ENCODE results near the gene FAR1. TPM values are rescaled to one million over a fixed set of nuclear protein-coding genes. Genes with fewer than 3 reads are reported as not detected.
"Not testable (repeated sequence)": the region's sequence is repeated elsewhere in the genome, so short reads cannot be mapped to it uniquely, and the experiment has no call there.

Gene FAR1, protein sequence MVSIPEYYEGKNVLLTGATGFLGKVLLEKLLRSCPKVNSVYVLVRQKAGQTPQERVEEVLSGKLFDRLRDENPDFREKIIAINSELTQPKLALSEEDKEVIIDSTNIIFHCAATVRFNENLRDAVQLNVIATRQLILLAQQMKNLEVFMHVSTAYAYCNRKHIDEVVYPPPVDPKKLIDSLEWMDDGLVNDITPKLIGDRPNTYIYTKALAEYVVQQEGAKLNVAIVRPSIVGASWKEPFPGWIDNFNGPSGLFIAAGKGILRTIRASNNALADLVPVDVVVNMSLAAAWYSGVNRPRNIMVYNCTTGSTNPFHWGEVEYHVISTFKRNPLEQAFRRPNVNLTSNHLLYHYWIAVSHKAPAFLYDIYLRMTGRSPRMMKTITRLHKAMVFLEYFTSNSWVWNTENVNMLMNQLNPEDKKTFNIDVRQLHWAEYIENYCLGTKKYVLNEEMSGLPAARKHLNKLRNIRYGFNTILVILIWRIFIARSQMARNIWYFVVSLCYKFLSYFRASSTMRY
- 100 to 1,000 TPM in 1 of 2 donors, 10 to 100 TPM in 1; 99.5 to 103 TPM for total RNA-seq
- long read RNA-seq, full-length matches to known transcripts = 44 of 59 reads
- long read RNA-seq, partial matches to known transcripts = 5 of 59 reads
- long read RNA-seq, other reads (novel, unspliced or antisense) = 10 of 59 reads

DNA sequence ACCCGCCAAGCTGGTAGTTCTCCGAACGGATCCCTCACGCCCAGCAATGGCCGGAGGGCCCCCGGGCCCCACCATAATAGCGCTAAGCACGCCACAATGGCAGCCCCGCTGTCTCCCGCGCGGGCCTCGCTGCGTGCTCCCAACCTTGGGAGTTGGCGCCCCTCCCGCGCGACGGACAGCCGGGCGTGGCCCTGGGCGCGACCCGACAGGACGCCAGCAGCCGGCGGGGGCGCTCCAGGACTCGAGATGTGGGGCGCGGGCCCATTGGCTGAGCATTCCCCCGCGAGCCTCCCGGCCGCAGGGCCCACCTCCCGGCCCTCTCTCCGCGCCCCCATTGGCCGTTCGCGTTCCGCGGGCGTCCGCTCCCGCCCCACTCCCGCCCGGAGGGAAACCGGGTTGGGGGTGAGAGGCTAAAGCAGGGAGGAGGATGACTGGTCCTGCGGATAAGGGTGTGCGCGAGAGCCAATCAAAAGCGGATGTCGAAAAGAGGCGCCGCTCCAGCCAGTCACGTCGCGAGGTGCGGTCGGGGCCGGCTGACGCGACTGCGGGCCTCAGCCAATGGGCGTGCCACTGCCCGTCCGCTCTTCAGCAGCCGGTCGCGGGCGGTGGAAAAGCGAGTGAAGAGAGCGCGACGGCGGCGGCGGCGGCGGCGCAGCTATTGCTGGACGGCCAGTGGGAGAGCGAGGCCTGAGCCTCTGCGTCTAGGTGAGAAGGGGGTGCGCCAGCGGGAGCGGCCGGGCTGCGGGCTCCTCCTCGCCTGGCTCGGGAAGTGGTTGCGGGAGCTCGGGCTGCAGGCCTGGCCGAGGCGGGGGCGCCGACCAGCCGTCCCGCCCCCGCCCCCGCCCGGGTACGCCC lies at the start of gene FAR1:
FAR1 (plus strand) TSS at position 567 of the 855 bp plus-strand sequence. CDS start 26,098 bp downstream, outside the sequence.
- ATAC-seq (peak; percentile 84), DNase-seq (peak; percentile 98 to 99)
- intact Hi-C loops (cut with DNase I, micrococcal nuclease) = no loop called here

DNA sequence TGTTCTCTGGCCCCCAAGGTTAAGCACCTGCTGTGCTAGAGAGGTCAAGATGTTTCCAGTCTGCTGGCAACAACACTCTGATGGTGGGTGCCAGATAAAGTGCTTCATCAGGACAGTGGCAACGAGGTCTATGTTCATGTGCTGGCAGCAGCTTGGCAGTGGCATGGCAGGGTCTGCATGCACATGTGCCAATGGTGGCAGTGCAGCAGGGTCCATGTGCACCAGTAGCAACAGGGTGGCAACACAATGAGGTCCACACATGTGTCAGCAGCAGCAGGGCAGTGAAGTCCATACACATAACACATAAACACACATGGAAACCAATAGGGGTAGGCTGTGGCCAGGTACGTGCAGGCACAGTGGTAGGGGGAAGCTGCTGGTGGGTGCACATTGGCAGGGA lies 48.4 kb upstream of the FAR1 start:
- ATAC-seq = no peak
- no peak for DNase-seq
- intact Hi-C loops (cut with DNase I, micrococcal nuclease) = no loop called here

DNA sequence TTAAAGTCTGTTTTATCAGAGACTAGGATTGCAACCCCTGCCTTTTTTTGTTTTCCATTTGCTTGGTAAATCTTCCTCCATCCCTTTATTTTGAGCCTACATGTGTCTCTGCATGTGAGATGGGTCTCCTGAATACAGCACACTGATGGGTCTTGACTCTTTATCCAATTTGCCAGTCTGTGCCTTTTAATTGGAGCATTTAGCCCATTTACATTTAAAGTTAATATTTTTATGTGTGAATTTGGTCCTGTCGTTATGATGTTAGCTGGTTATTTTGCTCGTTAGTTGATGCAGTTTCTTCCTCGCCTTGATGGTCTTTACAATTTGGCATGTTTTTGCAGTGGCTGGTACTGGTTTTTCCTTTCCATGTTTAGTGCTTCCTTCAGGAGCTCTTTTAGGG lies 41.6 kb upstream of the FAR1 start:
- ATAC-seq; DNase-seq; intact Hi-C loops (cut with DNase I, micrococcal nuclease): not testable (repeated sequence)

DNA sequence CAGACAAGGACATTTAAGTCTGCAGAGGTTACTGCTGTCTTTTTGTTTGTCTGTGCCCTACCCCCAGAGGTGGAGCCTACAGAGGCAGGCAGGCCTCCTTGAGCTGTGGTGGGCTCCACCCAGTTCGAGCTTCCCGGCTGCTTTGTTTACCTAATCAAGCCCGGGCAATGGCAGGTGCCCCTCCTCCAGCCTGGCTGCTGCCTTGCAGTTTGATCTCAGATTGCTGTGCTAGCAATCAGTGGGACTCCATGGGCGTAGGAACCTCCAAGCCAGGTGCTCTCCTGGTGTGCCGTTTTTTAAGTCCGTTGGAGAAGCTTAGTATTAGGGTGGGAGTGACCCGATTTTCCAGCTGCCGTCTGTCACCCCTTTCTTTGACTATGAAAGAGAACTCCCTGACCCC lies 39.8 kb upstream of the FAR1 start:
- DNase-seq = peak; percentile 68 to 73
- peak; percentile 56 for ATAC-seq
- intact Hi-C loops (cut with DNase I, micrococcal nuclease) = not testable (repeated sequence)

DNA sequence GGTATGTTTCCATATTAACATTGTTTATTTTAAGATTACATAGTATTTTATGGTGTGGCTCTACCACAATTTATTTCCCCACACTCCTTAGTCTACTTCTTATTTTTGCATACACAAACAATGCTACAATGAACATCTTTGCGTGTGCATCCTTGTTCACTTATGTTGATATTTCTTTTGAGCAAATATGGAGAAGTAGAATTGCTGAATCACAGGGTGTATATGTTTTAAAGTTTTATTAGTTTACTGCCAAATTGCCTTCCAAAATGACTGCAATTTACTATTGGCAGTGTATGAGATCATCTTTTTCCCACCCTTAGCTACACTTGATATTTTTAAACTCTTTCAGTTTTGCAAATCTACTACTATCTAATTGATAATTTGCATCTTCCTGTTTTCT lies 38.7 kb upstream of the FAR1 start:
- ATAC-seq (peak; percentile 95), DNase-seq (no peak)
- intact Hi-C loops (cut with DNase I, micrococcal nuclease) = no loop called here

DNA sequence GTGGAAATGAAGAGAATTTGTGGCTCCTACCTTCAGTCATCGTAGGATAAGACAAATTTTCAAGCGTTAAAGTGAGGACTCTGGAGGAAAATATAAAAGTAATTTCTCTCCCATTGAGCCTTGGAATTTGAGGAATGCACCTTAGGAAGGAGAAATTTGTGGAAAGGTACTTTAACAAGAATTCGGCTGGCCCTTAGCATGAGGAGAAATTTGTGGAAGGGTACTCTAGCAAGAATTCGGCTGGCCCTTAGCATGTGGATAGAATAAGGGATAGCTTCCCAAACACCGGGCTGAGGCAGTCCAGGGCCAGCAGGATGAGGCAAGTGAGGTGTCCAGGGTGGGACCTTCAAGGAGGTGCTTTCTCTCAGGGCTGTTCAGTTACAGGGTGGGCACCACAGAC lies 33.2 kb upstream of the FAR1 start:
- intact Hi-C loops (cut with DNase I, micrococcal nuclease) = no loop called here
- no peak for ATAC-seq

DNA sequence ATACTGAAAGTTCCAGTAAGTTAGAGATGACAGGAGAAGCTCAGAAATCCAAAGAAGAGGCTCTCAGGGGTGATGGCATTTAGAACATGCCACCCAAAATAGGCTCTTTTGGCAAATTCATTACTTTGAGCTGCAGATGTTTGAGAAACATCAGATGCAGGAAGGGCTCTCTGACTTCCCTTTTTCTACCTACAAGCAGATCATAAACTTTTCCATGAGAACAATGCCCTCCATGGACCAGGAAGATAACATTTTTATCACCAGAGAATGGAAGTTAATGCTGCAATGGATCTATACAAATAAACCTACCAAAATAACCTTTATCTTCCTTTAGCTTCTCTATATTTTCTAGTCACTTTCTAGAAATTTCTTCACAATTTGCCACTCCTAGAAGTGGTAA lies 32.7 kb upstream of the FAR1 start:
- DNase-seq (no peak), ATAC-seq (peak; percentile 73)
- intact Hi-C loops (cut with DNase I, micrococcal nuclease) = no loop called here

More for the DNA sequence above, 33.2 kb upstream of the FAR1 start:
- no peak for DNase-seq

DNA sequence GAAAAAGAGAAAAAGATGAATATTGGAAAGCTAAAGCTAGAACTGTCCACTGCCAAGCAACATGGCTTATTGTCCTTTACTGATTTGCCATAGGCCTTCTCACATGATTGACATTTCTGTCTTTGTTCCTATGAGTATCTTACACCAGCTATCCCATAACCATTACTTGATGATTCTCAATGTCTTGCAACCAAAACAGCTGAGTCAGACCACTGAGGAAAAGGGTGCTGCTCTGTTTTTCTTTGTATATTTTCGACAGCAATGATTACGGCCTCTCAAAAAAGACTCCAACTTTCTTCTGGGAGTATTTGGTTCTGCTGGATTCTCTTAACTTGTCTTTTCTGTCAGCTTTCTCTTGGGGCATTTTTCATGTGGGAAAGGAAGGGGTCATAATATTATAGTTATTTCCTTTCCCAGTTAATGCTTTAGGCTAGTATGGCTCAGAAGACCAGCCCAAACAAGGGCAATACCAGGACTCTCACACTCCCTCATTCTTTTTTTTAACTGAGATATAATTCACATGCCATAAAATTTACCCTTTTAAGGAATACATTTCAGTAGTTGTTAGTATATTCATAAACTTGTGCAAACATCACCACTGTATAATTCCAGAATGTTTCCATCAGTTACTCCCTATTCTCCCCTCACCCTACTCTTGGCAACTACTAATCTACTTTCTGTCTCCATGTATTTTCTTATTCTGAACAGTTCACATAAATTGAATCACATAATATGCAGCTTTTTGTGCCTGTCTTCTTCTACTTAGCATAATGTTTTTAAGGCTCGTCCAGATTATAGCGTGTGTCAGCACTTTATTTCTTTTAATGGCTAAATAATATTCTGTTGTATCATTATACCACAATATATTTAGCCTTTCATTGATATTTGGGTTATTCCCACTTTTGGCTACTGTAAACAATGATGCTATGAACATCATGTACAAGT lies 31.1 kb upstream of the FAR1 start:
- DNase-seq (no peak), ATAC-seq (peak; percentile 87)
- intact Hi-C loops (cut with DNase I, micrococcal nuclease) = no loop called here

DNA sequence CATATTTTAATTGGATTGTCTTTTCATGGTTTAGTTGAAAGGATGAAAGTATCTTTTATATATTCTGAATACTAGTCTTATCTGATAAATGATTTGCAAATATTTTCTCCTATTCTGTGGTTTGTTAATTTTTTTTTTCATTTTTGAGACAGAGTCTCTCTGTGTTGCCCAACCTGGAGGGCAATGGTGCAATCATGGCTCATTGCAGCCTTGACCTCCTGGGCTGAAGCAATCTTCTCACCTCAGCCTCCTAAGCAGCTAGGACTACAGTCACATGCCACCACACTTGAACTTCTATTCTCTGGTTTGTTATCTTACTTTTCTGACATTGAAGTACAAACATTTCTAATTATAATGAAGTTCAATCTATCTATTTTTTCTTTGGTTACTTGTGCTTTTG lies 30.0 kb upstream of the FAR1 start:
- intact Hi-C loops (cut with DNase I, micrococcal nuclease) = no loop called here
- DNase-seq = no peak
- ATAC-seq = no peak

DNA sequence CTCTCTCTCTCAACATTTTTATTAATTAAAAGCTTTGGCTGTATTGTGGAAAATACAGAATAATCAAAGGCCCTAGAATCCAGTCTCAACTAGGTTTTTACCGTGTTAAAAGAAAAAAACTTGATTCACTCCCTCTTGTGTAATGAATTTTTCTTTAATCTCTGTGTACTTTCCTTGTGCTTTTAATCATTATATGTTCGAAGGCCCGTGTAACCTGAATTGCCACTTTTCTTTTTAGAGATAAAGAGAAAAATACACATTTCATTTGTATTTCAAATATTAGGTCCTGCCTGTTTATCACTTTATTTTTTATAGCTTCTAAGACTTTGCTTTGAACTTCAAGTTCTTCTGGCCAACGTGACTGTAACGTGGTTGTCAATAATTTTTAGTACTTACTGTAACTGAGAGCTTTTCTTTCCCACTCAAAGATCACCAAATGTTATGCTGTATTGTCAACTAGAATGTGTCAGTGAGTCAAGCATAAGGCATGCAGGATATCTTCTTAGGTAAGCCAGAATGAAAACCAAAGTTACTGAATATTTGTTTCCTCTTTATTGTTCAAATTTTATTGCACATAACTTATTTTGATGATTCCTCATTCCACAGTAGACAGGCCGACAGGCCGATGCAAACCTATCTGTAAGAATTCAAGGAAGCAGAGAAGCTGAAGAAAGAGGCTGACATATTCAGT lies 23.3 kb upstream of the FAR1 start:
- ATAC-seq (peak; percentile 22), DNase-seq (no peak)
- intact Hi-C loops (cut with DNase I, micrococcal nuclease) = no loop called here

DNA sequence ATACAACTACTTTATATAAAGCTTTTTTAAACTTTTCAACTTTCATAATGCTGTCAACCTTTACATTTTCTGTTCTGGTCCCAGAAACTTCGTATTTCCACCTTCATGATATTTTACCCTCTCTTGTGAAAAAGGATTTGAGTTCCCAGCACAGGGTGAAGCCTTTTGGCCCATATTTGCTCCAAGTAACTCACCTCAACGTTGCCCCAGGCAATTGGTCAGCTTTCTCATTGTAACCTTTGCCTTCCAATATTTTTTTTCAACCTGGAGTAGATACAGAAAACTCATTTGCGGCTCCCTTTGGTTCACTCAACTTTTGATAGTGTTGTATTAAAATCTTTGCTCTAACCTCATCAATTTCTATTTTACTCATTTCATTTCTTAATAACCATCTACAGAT lies 21.1 kb upstream of the FAR1 start:
- DNase-seq (no peak), ATAC-seq (no peak)
- intact Hi-C loops (cut with DNase I, micrococcal nuclease) = no loop called here

DNA sequence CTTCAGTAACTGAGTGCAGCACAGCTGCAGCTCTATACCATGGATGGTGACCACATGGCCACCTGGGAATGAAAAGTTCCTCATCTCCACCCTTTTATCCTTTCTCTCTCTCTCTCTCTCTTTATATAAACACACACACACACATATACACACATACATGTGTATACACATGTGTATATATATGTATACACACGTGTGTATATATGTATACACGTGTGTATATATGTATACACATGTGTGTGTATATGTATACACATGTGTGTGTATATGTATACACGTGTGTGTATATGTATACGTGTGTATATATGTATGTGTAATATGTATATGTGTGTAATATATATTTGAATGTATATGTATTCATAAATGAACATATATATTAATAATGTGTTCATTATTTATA lies 18.8 kb upstream of the FAR1 start:
- intact Hi-C loops (cut with DNase I, micrococcal nuclease) = no loop called here
- ATAC-seq (no peak), DNase-seq (no peak)

DNA sequence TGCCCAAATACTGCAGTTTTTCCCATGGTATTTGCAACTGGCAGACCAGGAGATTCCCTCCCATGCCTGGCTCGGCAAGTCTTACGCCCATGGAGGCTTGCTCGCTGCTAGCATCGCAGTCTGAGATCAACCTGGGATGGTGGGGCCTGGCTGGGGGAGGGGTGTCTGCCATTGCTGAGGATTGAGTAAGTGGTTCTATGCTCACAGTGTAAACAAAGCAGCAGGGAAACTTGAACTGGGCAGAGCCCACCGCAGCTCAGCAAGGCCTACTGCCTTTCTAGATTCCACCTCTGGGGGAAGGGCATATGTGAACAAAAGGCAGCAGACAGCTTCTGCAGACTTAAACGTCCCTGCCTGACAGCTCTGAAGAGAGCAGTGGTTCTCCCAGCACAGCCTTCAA lies 17.0 kb upstream of the FAR1 start:
- ATAC-seq; intact Hi-C loops (cut with DNase I, micrococcal nuclease); DNase-seq: not testable (repeated sequence)

DNA sequence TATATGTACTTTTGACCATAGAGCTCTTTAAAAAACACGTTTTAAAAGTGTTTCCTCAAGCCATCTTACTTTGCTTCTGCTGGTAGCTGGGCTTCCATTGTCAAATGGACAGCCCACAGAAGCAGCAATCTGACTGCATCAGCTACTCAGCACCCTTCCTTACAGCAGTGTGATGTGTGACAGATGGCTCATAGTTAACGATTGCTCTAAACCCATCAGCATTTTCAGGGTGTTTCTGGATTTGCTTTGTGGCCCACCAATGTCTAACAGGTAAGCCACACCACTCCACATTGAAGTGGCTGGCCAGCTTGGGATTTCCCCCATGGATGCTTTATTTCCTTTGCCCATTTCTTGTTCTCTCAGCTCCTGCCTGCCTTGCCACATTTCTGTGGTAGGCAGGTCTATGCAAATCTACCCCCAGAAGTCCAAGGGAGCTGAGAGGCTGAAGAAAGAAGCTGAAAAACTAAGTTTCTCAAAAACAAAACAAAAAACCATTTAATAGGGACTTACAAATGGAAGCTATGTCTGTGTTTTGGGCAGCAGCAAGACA lies 7.3 kb upstream of the FAR1 start:
- intact Hi-C loops (cut with DNase I, micrococcal nuclease) = no loop called here
- DNase-seq = no peak
- ATAC-seq = no peak

DNA sequence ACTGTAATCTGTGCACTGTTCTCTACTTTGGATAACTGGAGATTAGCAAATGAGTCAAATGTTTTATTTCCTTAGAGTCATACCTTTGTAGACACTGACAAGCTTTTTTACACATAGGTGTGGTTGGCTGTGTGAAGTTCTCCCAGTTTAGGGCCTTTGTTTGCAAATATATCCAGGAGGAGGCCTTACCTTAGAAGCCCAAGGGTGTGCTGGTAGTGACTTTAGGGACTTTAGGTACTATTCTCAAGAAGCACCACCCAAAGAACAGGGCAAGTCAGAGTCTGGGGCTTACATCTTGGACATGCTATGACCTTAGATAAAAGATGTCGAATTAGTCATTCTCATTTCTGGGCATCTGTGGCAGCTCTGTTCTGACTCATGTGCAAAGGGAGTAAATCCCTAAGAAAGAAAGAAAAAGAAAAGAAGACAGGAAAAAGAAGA lies 4.8 kb upstream of the FAR1 start:
- intact Hi-C loops (cut with DNase I, micrococcal nuclease) = no loop called here
- ATAC-seq (peak; percentile 51), DNase-seq (peak in 1 of 2 donors; percentile 30)

DNA sequence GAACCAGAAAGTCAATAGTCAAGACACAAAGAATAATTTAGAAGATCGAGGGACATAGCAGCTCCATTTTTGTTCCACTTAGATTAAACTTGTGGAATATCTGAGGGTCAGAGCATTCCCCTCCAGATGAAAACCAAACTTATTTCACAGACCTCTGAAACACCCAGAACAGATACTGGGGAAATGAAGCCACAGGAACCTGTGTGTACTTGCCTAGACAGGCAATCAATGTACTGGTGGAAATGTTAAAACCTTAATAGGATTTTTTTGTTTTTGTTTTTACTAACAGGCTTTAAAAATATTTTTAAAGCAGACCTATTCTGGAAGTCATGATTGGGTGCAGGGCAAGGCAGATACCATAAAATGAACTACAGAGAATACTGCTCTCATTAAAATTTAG lies 4.1 kb upstream of the FAR1 start:
- ATAC-seq = no peak
- intact Hi-C loops (cut with DNase I, micrococcal nuclease) = no loop called here
- no peak for DNase-seq

DNA sequence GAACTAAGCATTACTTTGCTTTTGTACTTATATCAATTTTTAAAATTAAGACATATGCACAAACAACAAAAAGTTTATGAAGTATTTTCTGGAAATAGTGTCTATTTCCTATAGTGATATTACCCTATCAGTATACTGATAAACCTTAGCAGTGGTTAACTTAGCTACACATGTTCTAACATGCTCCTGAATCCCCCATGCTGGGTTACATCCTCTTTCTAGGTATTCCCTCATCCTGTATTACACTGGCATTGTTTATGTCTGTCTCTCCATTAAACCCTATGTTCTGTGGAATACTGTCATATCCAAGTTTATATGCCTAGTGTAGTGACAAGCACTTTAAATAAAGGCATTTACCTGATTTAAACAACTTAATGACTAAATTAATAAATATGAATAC lies 1.8 kb upstream of the FAR1 start:
- ATAC-seq = no peak
- no peak for DNase-seq
- intact Hi-C loops (cut with DNase I, micrococcal nuclease) = no loop called here

DNA sequence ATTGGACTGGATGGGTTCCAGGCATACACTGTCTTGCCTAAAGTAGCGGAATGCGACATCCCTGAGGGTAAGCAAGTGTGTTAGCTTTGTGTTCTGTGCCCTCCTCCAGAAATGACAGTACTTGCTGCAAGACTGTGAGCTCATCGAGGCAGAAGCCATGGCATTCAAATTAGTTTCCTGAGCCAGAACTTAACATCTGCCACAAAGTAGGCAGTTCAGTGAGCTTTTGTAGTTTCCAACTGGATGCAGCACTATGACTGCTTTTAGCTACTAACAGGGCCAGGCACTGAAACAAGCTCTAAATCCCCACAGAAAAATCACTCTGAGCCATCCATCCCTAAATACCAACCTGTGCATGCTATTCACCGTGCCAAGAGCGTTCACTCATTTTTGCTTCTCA lies 1.2 kb upstream of the FAR1 start:
- intact Hi-C loops (cut with DNase I, micrococcal nuclease) = no loop called here
- no peak for ATAC-seq

More for the DNA sequence above, 1.2 kb upstream of the FAR1 start:
- no peak for DNase-seq
